Mesothelial cell of epicardium (in vitro differentiated cells): ENCODE results near the gene NALF2. TPM values are rescaled to one million over a fixed set of nuclear protein-coding genes. Genes with fewer than 3 reads are reported as not detected.
A peak's percentile ranks its signal among the peaks of the same experiment; 100 is the strongest.

ENCODE experiments used
- DNase-seq, 2 experiments: peaks; one replicate each; pipeline ENCODE4 v3.0.0; 2021; ENCODE audit warnings: low spot score in 2 of 2; ENCODE audit not compliant: unreplicated experiment in 2 of 2
- H3K27ac Mint-ChIP-seq: 2 replicates; pipeline ENCODE4 v1.8.0; 2021; ENCODE audit warnings: mixed read lengths
- H3K27me3 Mint-ChIP-seq: 2 replicates; pipeline ENCODE4 v1.8.0; 2021; ENCODE audit warnings: low read depth, mixed read lengths
- H3K36me3 Mint-ChIP-seq: 2 replicates; pipeline ENCODE4 v1.8.0; 2021; ENCODE audit warnings: mixed read lengths
- H3K4me1 Mint-ChIP-seq: 2 replicates; pipeline ENCODE4 v1.8.0; 2021; ENCODE audit warnings: mixed read lengths
- H3K4me3 Mint-ChIP-seq: 2 replicates; pipeline ENCODE4 v1.8.0; 2021; ENCODE audit warnings: mild to moderate bottlenecking, moderate library complexity, mixed read lengths
- H3K9me3 Mint-ChIP-seq: 2 replicates; pipeline ENCODE4 v1.8.0; 2021; ENCODE audit warnings: mixed read lengths
- CTCF ChIP-seq: fragments of 200-600 bp; sonication (generic); IDR thresholded peaks from one replicate; pipeline ENCODE4 v1.5.0; 2021; ENCODE audit warnings: antibody characterized with exemption; ENCODE audit not compliant: unreplicated experiment
- total RNA-seq: library from RNA; stranded (reverse); gene quantifications from 3 replicates; pipeline ENCODE4 v1.2.1, GENCODE V29; 2021

The NALF2 gene
- total RNA-seq, 1 donor from 2014 or later: not detected

GRCh38 chrX:69493193-69493592, 10.9 kb upstream of the NALF2 start:
- Mint-ChIP-seq H3K27ac (no peak overlapping the region), H3K4me1 (no peaks in the 10 kb centered on the region), H3K9me3 (peaks cover 31% of the 10 kb centered on the region), H3K36me3 (no peaks in the 10 kb centered on the region), H3K27me3 (peaks cover 26% of the 10 kb centered on the region), H3K4me3 (no peak overlapping the region)
- peak; percentile 52 for TF ChIP-seq CTCF
- DNase-seq: no peak

GRCh38 chrX:69493766-69494165, 10.4 kb upstream of the NALF2 start:
- no peak overlapping the region for H3K27ac Mint-ChIP-seq
- no peaks in the 10 kb centered on the region for H3K36me3 Mint-ChIP-seq
- no peaks in the 10 kb centered on the region for H3K4me1 Mint-ChIP-seq
- no peak for DNase-seq
- no peak overlapping the region for H3K4me3 Mint-ChIP-seq
- H3K27me3 Mint-ChIP-seq: peaks cover 24% of the 10 kb centered on the region
- no peak for TF ChIP-seq CTCF
- H3K9me3 Mint-ChIP-seq: peaks cover 31% of the 10 kb centered on the region

- peaks cover 21% of the 10 kb centered on the region for H3K27me3 Mint-ChIP-seq
- peaks cover 20% of the 10 kb centered on the region for H3K9me3 Mint-ChIP-seq
- no peaks in the 10 kb centered on the region for H3K4me1 Mint-ChIP-seq
- no peak for DNase-seq
- TF ChIP-seq CTCF: no peak
- no peaks in the 10 kb centered on the region for H3K36me3 Mint-ChIP-seq
- no peak overlapping the region for H3K4me3 Mint-ChIP-seq
- H3K27ac Mint-ChIP-seq: no peak overlapping the region
Measured at GRCh38 chrX:69496183-69496582, 7.9 kb upstream of the NALF2 start.

GRCh38 chrX:69501429-69501828, 2.7 kb upstream of the NALF2 start:
- peaks cover 13% of the 10 kb centered on the region for H3K9me3 Mint-ChIP-seq
- DNase-seq: no peak
- no peak overlapping the region for H3K27ac Mint-ChIP-seq
- H3K27me3 Mint-ChIP-seq: peaks cover 29% of the 10 kb centered on the region
- H3K36me3 Mint-ChIP-seq: no peaks in the 10 kb centered on the region
- no peak for TF ChIP-seq CTCF
- no peak overlapping the region for H3K4me3 Mint-ChIP-seq
- peaks cover 5% of the 10 kb centered on the region for H3K4me1 Mint-ChIP-seq

- DNase-seq: no peak
- TF ChIP-seq CTCF: peak; percentile 27
- Mint-ChIP-seq H3K4me3 (no peak overlapping the region), H3K27ac (no peak overlapping the region), H3K4me1 (peaks cover 5% of the 10 kb centered on the region), H3K9me3 (peaks cover 4% of the 10 kb centered on the region), H3K36me3 (no peaks in the 10 kb centered on the region), H3K27me3 (peaks cover 40% of the 10 kb centered on the region)
Measured at GRCh38 chrX:69503228-69503781, 821 bp upstream of the NALF2 start.
